Activated T-cell treated with anti-CD3 and anti-CD28 coated beads, Interleukin-2, amount 50 U/mL, for 48 hours (primary cell): ENCODE results near the gene SFI1.
"Not testable (repeated sequence)": the region's sequence is repeated elsewhere in the genome, so short reads cannot be mapped to it uniquely, and the experiment has no call there.

Source experiments
- DNase-seq, 2 experiments: peaks; one replicate each; pipeline ENCODE4 v3.0.0-alpha.2; 2020

Gene SFI1, protein sequence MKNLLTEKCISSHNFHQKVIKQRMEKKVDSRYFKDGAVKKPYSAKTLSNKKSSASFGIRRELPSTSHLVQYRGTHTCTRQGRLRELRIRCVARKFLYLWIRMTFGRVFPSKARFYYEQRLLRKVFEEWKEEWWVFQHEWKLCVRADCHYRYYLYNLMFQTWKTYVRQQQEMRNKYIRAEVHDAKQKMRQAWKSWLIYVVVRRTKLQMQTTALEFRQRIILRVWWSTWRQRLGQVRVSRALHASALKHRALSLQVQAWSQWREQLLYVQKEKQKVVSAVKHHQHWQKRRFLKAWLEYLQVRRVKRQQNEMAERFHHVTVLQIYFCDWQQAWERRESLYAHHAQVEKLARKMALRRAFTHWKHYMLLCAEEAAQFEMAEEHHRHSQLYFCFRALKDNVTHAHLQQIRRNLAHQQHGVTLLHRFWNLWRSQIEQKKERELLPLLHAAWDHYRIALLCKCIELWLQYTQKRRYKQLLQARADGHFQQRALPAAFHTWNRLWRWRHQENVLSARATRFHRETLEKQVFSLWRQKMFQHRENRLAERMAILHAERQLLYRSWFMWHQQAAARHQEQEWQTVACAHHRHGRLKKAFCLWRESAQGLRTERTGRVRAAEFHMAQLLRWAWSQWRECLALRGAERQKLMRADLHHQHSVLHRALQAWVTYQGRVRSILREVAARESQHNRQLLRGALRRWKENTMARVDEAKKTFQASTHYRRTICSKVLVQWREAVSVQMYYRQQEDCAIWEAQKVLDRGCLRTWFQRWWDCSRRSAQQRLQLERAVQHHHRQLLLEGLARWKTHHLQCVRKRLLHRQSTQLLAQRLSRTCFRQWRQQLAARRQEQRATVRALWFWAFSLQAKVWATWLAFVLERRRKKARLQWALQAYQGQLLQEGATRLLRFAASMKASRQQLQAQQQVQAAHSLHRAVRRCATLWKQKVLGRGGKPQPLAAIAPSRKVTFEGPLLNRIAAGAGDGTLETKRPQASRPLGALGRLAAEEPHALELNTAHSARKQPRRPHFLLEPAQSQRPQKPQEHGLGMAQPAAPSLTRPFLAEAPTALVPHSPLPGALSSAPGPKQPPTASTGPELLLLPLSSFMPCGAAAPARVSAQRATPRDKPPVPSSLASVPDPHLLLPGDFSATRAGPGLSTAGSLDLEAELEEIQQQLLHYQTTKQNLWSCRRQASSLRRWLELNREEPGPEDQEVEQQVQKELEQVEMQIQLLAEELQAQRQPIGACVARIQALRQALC

DNA sequence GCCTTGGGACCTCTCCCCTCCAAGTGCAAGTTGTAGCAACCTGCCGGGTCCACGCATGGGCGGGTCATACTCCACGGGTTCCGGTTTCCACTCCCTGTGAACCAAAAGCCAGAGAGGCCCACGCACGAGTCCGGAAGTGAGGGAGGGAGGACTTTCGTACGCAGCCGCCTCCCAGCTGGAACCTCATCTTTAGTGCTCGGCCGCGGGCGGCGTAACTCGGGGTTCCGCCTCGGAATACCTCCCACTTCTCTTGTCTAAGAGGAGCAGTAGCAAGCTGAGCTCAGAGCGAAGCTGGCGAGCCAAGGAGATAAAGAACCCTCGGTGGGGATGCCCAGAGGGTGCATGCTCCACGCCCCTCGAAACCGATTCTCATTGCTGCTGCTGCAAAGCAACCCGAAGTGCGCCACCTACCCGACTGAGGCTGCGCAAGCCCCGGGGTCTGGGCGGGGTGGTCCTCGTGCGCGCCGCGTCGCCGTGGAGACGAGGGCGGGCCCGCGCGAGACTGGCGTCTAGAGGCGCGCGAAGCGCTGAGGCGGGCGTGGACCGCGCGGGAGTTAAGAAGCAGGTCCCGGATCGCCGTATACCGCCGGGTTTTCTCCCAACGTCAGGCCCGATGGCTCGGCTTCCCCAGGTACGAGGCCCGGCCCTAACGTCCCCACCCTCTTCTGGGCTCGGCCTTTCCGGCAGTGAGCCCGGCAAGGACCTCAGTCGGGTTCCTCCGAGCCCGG is at the start of gene SFI1:
Gene SFI1, plus strand, starts transcription at position 530 of the 728 bp plus-strand sequence. CDS start 11,749 bp downstream, outside the sequence.
- DNase-seq, result peak; percentile 97

- no peak for DNase-seq
Measured at GRCh38 chr22:31446767-31447166, 49.6 kb upstream of the SFI1 start.

GRCh38 chr22:31447337-31447736 is 49.0 kb upstream of the SFI1 start:
- DNase-seq, result no peak

DNA sequence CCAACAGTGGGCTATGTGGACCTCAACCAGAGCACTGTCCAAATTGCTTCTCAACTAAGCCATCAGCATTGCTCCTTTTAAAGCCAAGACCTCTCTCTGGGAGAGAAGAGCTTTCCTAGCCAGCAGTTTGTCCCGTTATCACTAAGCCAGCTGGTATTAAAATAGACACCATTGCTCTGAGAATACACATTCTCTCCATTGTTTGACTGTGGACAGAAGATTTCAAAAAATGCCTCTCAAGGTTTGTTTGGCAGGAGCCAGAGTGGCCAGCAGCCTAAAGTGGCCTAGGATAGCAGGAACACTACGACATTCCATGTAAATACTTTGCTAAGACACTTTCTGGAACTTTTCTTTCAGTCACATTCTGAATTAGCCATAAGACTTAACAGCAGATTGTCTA is 48.0 kb upstream of the SFI1 start:
- DNase-seq, result no peak

DNA sequence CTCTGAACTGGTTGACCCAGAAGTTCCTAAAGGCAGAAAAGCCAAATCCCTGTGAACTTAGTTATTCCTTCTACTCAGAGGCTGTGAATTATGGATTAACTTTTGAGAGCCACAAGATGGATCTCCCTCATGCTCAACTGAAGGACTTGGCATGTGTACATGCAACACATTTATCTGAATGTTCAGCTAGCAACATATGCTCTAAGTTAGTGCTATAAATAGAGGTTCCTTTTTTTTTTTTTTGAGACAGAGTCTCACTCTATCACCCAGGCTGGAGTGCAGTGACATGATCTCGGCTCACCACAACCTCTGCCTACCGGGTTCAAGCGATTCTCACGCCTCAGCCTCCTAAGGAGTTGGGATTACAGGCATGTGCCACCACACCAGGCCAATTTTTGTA is 46.8 kb upstream of the SFI1 start:
- DNase-seq, result no peak

DNA sequence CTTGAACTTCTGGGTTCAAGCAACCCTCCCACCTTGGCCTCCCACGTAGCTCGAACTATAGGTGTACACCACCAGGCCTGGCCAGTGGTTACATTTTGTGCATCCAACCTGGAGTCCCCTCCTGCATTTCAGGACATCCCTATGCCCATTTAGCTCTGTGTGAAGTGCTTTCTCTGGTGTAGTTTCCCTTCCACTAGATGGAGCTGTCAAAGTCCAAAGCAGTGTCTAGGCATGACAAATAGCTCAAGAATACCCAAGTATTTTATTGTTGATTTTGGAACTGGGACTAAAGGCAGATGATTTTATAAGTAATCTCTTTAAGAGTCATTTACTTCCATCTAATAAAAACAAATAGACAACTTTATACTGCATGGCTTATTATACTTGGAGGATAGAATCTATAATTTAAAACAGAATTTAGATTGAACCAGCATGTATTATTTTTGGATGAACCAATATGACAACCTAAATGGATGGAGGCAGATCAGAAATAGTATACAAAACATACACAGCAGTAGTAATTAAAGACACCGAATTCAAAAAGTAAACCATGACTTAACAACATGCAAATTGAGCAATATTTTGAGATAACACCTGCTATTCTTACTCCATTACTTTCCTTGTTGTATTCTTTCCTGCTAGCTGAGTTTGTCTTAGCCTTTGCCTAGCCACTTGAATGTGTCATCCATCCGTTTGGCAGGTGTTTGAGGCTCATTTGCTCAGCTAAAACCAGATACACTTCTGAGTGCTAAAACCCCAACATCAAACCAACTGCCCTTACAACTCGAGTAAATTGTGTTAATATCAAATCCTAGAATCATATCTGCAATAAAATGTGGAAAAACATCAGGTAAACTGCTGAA is 44.4 kb upstream of the SFI1 start:
- no peak for DNase-seq

DNA sequence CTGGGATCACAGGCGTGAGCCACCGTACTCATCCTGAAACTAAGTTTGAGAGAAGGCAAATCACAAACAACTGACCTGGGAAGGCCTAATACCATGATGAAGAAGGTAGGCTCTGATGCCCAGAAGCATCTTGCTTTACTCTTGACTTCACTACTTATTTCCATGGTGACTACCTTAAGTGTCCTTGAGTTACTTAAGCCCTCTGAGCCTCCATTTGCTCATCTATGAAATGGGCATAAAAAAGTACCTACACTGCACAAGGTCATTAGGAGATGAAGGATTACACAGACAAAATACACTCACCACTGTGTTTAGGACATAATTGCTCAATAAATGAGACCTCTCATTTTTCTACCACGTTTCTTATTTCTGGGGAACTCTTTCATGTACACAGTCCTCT is 34.6 kb upstream of the SFI1 start:
- no peak for DNase-seq

GRCh38 chr22:31465307-31465706 is 31.0 kb upstream of the SFI1 start:
- DNase-seq, result no peak

DNA sequence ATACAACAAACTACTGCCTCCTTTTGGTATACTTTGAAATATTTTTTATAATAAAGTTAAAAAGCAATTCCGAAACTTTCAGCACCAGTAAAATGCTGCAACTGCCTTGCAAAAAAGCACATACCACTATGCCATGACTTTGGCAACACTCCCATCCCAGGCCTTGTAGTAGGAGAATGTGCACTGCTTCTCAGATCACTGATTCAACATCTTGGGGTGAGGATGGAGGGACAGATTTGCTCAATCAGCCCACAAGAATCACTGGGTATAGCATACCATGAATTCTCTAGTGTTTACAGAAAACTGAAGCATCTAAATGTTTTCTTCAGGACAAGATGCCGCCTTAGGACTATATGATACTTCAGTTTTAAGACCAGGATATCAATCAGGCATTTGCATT is 21.6 kb upstream of the SFI1 start:
- no peak for DNase-seq

DNA sequence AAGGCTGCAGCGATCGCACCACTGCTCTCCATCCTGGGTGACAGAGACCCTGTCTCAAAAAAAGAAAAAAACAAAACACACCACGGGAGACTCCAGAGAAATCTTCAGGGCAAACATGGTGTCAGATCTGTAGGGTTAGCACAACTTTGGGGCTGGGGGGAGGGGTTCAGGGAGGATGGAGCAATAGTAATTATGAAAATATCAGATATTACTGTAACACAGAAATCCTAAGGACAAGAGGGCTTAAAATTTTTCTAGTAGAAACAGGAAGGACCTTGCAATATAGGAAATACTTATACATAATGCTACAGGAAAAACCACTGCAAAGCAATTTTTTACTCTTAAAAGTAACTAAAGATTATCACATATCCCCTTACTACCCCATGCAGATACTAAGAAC is 20.5 kb upstream of the SFI1 start:
- no peak for DNase-seq

DNA sequence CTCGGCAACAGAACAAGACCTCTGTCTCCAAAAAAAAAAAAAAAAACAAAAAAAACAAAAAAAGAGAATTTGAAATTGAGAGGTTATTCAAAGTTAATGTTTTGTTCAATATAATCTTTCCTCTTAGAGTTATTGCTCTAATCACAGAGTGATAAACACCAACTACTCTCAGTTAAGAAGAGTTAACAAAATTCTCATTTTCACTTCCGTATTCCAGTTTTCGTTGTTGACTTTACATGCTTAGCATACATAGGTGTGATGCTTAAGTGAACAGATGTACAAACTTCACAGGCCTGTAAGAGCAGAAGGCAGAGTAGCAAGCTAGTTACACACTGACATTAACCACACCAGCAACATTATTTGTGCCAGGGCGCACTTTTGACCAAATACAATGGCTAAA is 19.0 kb upstream of the SFI1 start:
- no peak for DNase-seq

DNA sequence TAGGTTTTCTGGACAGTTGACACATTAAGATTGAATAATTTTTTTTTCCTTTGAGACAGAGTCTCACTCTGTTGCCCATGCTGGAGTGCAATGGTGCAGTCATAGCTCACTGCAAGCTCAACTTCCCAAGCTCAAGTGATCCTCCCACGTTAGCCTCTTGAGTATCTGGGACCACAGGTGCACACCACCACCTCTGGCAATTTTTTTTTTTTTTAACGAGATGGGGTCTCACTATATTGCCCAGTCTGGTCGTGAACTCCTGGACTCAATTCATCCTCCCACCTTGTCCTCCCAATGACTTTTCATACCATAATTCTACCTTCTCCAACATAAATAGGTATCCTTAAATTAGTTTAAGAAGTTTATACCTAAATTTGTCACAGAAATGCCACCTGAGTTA is 15.2 kb upstream of the SFI1 start:
- DNase-seq, result no peak

GRCh38 chr22:31482470-31482869 is 13.9 kb upstream of the SFI1 start:
- not testable (repeated sequence) for DNase-seq

DNA sequence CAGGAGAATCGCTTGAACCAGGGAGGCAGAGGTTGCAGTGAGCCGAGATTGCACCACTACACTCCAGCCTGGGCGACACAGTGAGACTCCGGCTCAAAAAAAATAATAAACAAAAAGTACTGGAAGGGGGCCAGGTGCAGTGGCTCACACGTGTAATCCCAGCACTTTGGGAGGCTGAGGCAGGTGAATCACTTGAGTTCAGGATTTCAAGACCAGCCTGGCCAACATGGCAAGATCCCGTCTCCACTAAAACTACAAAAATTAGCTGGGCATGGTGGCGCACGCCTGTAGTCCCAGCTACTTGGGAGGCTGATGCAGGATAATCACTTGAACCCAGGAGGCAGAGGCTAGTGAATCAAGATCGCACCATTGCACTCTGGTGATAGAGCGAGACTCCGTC is 10.0 kb upstream of the SFI1 start:
- DNase-seq, result not testable (repeated sequence)

- no peak for DNase-seq
Measured at GRCh38 chr22:31486951-31487350, 9.4 kb upstream of the SFI1 start.

DNA sequence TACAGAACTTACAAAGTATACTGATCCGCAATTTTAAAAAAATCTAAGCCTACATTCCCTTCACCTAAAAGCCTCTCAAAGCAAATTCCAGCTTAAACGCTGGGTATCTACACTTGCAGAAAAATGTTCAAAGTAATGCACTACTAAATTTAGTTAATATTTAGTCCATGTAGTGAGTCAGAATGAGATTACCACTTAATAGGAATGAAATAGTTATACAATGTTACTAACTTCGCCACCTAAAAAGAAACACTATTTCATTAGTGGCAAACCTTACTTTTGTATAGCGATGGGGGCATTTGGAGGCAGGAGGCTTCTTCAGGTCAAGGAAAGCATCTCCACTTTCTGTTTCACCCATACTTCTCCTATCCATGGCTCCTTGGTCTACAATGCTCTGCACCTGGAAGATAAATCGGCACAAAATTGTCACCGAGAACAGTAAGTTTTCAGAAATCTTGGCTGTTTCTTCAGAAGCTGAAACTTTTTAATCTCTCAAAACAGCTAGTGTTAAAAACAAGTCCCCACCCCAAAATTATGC is 7.9 kb upstream of the SFI1 start:
- no peak for DNase-seq

GRCh38 chr22:31488988-31489617 is 7.2 kb upstream of the SFI1 start:
- peak; percentile 54 to 60 for DNase-seq

DNA sequence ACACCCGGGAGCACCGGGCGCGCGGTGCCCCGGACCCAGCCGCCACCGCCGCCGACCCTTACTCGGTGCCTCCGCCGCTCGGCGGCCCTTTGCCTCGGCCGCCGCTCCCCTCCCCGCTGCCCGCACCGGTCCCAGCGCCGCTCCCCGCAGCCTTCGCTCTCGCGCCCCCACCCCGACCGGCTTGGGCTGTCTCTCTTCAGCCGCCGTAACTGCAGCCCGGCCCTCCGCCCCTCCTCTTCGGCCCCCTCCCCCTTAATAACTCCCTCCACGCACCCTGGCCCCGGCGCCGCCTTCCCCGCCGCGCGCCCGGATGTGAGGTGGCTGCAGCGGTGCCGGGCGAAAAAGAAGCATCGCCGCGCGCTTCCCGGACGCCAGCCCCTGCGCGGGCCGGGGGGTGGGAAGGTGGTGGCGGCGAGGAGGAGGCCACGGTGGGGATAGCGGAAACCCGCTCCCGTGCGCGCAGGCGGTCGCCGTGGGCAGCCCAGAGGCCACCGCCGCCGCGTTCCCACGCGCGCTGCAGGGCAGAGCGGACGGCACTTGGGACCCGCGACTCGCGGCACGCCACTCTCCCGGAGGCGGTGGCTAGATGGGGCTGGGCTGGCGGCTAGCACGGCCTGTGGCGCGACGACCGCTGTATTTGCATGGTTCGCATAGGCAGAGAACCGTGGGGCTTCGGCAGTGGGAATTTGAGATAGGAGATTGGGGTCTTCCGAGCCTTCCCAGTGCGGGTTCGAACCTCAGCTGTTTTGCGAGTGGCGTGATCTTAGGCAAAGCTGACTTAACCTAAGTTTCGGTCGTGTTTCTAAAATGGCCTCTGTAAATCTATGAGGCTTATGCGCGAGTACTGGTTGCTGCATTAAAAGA is 6.5 kb upstream of the SFI1 start, which contains the start of gene EIF4ENIF1:
Gene EIF4ENIF1, minus strand, starts transcription at position 211 of the 864 bp plus-strand sequence. CDS start 1,124 bp downstream, outside the sequence.
- DNase-seq, result peak; percentile 88

DNA sequence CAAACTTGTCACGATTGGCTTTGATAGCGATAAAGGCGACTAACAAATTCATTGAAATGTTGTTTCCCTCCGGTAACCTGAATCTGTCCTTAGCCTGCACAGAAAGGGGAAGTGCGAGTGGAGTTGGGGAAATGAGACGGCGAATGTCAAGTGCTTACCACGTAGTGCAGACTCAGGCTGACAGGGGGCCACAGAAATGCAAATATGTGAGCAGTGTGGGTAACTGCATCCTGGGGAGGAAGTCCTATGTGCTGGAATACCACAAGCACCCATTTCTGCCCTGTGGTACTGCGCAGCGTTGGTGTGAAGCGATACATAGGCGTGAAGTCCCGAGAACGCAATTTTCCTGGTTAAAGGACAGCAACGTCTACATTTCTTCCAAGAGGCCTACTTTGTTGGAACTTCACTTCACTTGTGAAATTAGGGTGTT is 5.8 kb upstream of the SFI1 start:
- peak; percentile 64 to 71 for DNase-seq
